ENCODE results near the gene CPN1. TPM values are rescaled to one million over a fixed set of nuclear protein-coding genes. Genes with fewer than 3 reads are reported as not detected.

Gene CPN1
- total and polyA plus RNA-seq, 9 of the 15 experiments (the other 6 are each of a cell fraction or from before 2014, with no cell fraction given): 0.15 to 0.17 TPM; not detected in 7

DNA sequence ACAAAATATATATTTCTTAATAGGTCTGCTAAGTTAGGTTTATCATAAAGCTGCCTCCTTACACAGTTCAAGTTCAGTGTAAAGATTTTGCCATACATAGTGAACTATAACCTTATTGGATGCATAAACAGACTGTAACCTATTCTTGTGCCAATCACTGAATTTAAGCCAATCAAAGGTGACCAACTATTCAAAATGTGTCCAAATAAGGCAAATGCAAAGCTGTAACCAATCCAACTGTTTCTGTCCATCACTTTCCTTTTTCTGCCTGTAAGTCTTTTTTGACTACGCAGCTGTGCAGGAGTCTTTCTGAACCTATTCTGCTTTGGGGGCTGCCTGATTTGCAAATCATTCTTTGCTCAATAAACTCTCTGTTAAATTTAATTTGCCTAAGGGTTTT lies 60.3 kb downstream of the CPN1 start:
- Histone ChIP-seq H3K36me3 (ENCODE audit: control insufficient read depth, insufficient read depth, low read length) (no peaks in the 10 kb centered on the region), H3K9ac (ENCODE audit: insufficient read depth in 1 of 2, low read depth in 2 of 2, low read length in 2 of 2) (no peak overlapping the region), H3K4me3 (no peak overlapping the region), H3K9me1 (ENCODE audit: control insufficient read depth, insufficient read depth, low read length) (no peaks in the 10 kb centered on the region), H3K27me3 (ENCODE audit: control insufficient read depth in 2 of 2, insufficient read depth in 2 of 2, low read length in 2 of 2) (peaks cover 2 to 20% of the 10 kb centered on the region in 2 experiments; a peak in 3 of 5 replicates), H2AFZ (ENCODE audit: low read depth, low read length) (no peak overlapping the region), H3K4me1 (replicated peaks in 1 of 2; ENCODE audit: control insufficient read depth in 2 of 2, insufficient read depth in 2 of 2, low read length in 2 of 2) (peaks cover 0 to 4% of the 10 kb centered on the region in 2 experiments; a peak in 2 of 5 replicates), H3K4me2 (ENCODE audit: insufficient read depth, low read length) (no peak overlapping the region), H3K79me2 (ENCODE audit: control insufficient read depth, insufficient read depth, low read length) (no peaks in the 10 kb centered on the region), H4K20me1 (replicated peaks; ENCODE audit: control insufficient read depth, insufficient read depth, low read length) (no peaks in the 10 kb centered on the region), H3K27ac (ENCODE audit: extremely low read depth, low read depth, low read length) (no peak overlapping the region), H3K9me3 (replicated peaks; ENCODE audit: control insufficient read depth, insufficient read depth, low read depth, low read length) (no peaks in the 10 kb centered on the region)
- DNase-seq (ENCODE audit: extremely low read depth in 1 of 4, low spot score in 3 of 4) (no peak), ATAC-seq (no peak), FAIRE-seq (no peak)
- peak in 1 of 2 experiments; percentile 59; a peak in 1 of 4 replicates for TF ChIP-seq SRF (CRISPR knock-in tag; IDR thresholded peaks at IDR 0.05)
- TF ChIP-seq, protein P1, sequence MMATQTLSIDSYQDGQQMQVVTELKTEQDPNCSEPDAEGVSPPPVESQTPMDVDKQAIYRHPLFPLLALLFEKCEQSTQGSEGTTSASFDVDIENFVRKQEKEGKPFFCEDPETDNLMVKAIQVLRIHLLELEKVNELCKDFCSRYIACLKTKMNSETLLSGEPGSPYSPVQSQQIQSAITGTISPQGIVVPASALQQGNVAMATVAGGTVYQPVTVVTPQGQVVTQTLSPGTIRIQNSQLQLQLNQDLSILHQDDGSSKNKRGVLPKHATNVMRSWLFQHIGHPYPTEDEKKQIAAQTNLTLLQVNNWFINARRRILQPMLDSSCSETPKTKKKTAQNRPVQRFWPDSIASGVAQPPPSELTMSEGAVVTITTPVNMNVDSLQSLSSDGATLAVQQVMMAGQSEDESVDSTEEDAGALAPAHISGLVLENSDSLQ (IDR thresholded peaks at IDR 0.05): peak; percentile 68
- no peak for TF ChIP-seq ATF7 (IDR thresholded peaks at IDR 0.05)
- TF ChIP-seq, protein P2, sequence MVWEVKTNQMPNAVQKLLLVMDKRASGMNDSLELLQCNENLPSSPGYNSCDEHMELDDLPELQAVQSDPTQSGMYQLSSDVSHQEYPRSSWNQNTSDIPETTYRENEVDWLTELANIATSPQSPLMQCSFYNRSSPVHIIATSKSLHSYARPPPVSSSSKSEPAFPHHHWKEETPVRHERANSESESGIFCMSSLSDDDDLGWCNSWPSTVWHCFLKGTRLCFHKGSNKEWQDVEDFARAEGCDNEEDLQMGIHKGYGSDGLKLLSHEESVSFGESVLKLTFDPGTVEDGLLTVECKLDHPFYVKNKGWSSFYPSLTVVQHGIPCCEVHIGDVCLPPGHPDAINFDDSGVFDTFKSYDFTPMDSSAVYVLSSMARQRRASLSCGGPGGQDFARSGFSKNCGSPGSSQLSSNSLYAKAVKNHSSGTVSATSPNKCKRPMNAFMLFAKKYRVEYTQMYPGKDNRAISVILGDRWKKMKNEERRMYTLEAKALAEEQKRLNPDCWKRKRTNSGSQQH (CRISPR knock-in tag; IDR thresholded peaks at IDR 0.05): no peak
- intact Hi-C loops (cut with micrococcal nuclease): no loop called here
- WGBS (ENCODE audit: insufficient coverage, low coverage, missing lambda C conversion rate): 0% methylated on average over 1 of the region's 1 CpG
- in situ Hi-C loops (cut with MboI): no loop called here
- CTCF ChIA-PET (ENCODE audit: low intra/inter-chr PET ratio): no interaction called here
- POLR2A ChIA-PET: interaction anchor here (0.8 kb wide), 1 partner anchor 13 kb away, joined by 3 read pairs; no protein-coding TSS in a partner anchor
- no TSS peak for BruUV-seq (replicated peaks)

Measured in K562 (cell line).